ENCODE measurements around the gene DNAH7.

DNAH7 gene

GRCh38 chr2:195861821-195862220 is 206.8 kb downstream of the DNAH7 start:
- DNase-seq (ENCODE audit: low read depth): no peak

- no peak for DNase-seq (ENCODE audit: low read depth)
Measured at GRCh38 chr2:195859513-195859912, 209.1 kb downstream of the DNAH7 start.

- no peak for DNase-seq (ENCODE audit: low read depth)
Measured at GRCh38 chr2:195857132-195857531, 211.5 kb downstream of the DNAH7 start.

GRCh38 chr2:195850764-195851163 is 217.9 kb downstream of the DNAH7 start:
- DNase-seq (ENCODE audit: low read depth): no peak

- DNase-seq (ENCODE audit: low read depth): no peak
Measured at GRCh38 chr2:195848119-195848899, 220.3 kb downstream of the DNAH7 start.

GRCh38 chr2:195842932-195843331 is 225.7 kb downstream of the DNAH7 start:
- DNase-seq (ENCODE audit: low read depth): no peak

- no peak for DNase-seq (ENCODE audit: low read depth)
Measured at GRCh38 chr2:195838002-195838401, 230.6 kb downstream of the DNAH7 start.

GRCh38 chr2:195836002-195836401 is 232.6 kb downstream of the DNAH7 start:
- no peak for DNase-seq (ENCODE audit: low read depth)

GRCh38 chr2:195834836-195835235 is 233.8 kb downstream of the DNAH7 start:
- DNase-seq (ENCODE audit: low read depth): no peak

- no peak for DNase-seq (ENCODE audit: low read depth)
Measured at GRCh38 chr2:195830968-195831950, 237.4 kb downstream of the DNAH7 start.

- no peak for DNase-seq (ENCODE audit: low read depth)
Measured at GRCh38 chr2:195824478-195824877, 244.2 kb downstream of the DNAH7 start.

GRCh38 chr2:195823206-195823605 is 245.4 kb downstream of the DNAH7 start:
- no peak for DNase-seq (ENCODE audit: low read depth)

- no peak for DNase-seq (ENCODE audit: low read depth)
Measured at GRCh38 chr2:195821566-195821932, 247.1 kb downstream of the DNAH7 start.

- DNase-seq (ENCODE audit: low read depth): no peak
Measured at GRCh38 chr2:195820867-195821565, 247.6 kb downstream of the DNAH7 start.

GRCh38 chr2:195820373-195820772 is 248.3 kb downstream of the DNAH7 start:
- peak; percentile 64 for DNase-seq (ENCODE audit: low read depth)

GRCh38 chr2:195819276-195819675 is 249.4 kb downstream of the DNAH7 start:
- no peak for DNase-seq (ENCODE audit: low read depth)

GRCh38 chr2:195818526-195818925 is 250.1 kb downstream of the DNAH7 start:
- DNase-seq (ENCODE audit: low read depth): no peak

- no peak for DNase-seq (ENCODE audit: low read depth)
Measured at GRCh38 chr2:195818106-195818505, 250.5 kb downstream of the DNAH7 start.

GRCh38 chr2:195815083-195815482 is 253.6 kb downstream of the DNAH7 start:
- no peak for DNase-seq (ENCODE audit: low read depth)

- no peak for DNase-seq (ENCODE audit: low read depth)
Measured at GRCh38 chr2:195813421-195813820, 255.2 kb downstream of the DNAH7 start.

GRCh38 chr2:195810340-195811098 is 258.1 kb downstream of the DNAH7 start:
- no peak for DNase-seq (ENCODE audit: low read depth)

- DNase-seq (ENCODE audit: low read depth): no peak
Measured at GRCh38 chr2:195808189-195808588, 260.4 kb downstream of the DNAH7 start.
